Stromal cell of bone marrow (primary cell): ENCODE measurements around the gene ELP4.

ENCODE experiments used
- DNase-seq: peaks from one replicate; pipeline ENCODE4 v3.0.0-alpha.2; 2012; ENCODE audit warnings: low read depth

Gene ELP4

DNA sequence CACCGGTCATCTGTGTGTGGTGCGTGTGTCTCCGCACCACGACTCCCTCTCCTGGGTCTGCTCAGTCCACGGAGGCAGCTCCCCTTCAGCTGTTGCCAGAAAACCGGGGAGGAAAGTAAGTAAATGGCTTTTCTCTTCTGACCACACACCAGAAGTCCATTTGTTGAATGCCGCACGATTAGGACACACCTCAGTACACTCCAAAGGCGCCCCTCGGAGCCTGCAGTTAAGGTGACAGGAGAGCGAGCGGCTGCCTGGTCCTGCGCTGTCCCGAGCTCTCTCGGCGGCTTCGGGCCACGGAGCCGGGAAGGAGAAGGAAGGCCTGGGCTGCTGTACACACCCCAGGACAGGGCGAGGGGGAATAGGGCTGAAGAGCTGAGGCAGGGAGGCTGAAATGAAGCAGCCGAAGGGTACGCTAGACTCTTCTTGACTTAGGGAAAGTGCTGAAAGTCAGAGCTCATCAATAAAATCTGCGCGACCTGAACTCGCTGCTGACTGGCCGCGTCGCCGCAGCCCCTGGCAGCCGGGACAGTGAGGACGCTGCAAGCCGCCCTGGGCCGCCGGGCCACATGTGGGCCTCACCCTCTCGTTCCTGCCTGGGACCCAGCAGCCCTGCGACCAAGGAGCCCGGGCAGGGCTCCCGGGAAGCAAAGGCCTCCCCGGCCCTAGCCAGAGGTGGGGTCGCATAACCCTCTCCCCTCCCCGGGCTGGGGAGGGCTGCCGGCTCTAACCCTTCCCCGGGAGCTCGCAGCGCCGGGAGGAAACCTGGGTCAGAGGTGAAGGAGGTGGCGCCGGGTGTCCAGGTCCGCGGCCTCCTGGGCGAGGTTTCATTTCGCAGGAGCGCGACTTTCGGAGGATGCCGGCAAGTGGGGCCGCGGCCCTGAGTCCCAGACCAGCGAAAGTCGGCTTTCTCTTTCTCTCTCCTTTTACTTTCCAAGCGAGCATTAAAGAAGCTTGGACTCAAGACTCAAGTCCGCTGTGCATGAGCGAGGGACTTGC is 303.1 kb downstream of the ELP4 start:
- DNase-seq: no peak

DNA sequence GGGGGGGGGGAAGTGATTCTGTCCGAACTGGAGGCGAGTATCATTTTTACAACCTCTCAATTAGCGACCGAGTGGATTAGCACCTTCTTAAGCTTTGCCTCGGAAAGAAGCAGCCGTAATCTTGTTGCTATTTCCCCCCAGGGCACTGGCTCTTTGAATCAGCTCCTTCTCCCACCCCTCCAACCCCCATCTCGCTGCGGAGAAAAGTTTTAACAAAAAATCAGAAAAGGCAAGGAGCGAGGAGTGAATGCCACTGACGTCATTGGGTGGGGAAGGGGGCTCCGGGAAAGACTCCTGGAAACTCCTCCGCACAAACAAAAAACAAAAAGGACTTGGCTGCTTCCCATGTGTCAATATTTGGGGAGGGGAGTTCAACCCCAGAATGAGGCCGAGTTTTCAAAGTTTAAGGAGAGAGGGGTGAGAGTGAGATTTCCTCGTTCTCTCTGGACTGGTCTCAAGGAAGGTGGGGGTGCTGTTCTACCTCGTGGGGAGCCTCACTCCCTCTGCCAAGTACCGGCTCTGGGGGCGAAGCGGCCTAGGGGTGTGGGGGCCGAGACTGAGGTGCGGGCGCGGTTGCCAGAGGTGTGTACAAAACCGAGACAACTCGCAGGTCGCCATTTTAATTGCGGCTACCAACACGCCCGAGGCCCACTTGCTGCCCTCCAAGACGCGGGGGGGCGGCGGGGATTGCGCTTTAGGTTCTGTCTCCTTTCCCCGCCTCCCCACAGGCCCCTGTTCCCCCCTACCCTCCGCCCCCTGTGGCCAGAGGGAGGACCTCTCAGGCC is 304.0 kb downstream of the ELP4 start:
- DNase-seq: no peak

DNA sequence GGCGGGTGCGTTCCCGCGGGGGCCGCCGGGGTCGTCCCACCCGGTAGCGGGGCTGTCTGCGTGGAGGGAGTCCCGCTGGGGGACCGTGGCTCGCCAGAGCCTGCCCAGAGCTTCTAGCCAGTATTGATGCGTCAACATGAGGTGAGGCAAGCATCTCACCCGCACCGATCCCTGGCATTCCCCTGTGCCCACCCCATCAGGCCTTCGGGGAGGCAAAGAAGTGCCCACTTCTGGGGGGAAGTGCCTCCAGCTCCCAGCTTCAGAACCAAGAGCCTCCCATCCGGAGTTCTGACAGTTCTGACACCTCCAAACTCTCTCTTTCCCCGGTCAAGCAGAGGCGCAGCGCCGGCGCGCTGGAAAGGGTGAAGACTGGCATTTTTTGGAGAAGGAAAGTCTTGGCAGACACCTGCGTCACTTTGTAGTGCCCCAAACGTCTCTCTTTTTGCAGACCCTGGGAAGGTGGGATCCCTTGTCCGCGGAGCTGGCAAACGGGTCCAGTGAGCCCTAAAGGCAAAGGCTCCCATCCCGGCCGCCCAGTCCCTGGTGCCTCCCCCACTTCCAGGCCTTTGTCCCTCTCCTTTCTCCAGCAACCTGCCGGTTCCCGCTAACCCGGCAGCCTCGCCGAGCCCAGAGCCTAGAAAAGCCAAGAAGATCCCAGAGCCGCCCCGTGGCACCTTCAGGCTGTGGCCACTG is 304.8 kb downstream of the ELP4 start:
- no peak for DNase-seq

DNA sequence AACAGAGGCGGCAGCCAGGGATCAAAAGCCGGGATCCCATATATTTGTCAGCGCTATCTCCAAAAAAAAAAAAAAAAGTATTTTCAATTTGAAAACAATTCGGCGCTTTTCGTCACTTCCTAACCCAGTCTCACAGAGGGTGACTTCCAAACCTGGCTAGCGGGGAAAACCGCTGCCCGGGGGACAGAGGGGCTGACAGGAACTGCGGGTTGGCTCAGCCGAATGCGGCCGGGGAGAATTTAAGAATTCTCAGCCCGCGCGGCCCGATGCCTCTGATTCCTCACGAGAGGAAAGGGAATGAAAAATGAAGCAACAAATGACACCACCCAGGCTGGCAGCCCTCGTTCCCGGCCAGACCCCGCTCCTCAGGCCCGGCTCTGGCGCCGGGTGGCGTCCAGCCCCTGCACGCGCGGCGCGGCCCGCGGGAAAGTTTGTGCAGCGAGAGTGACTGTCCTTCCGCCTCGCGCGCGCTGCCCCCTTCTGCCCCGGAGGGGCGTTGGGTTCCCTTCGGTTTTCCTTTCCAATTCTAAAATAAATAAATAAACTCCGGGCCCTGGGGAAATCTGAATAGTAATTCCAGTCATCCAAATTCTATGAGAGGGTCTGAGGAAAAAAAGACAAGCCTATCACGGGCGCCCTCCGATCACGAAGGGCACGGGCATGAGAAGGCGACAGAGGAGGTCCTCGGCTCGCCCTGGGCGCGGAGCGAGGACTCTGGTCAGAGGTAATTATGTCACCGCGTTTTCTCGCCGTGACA is 306.3 kb downstream of the ELP4 start:
- DNase-seq: no peak

DNA sequence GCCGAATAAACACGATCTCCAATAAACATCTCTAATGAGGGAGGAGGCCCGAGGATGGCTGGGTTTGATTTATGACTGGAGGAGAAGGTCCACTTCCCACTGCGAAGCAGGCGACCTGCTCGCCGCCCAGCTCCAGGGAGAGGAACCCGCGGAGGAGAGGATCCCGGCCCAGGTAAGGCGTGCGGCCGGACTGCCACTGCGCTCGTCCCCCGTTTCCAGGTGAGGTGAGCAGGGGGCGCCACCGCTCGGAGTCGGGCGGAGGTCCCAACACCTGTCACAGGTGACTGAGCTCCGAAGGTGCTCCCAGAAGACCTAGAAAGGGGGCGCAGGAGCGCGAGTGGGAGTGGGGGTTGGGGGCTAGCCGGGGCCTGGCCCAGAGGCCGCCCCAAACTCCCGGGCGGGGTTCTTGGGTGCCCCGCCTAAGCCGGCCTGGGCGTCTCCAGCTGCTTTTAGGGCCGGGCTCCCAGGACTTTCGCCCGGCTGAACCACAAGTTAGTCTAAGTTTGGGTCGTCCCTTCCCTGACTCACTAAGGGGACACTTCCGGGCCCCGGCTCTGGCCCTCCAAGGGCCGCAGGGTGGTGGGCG is 307.0 kb downstream of the ELP4 start:
- DNase-seq: no peak

DNA sequence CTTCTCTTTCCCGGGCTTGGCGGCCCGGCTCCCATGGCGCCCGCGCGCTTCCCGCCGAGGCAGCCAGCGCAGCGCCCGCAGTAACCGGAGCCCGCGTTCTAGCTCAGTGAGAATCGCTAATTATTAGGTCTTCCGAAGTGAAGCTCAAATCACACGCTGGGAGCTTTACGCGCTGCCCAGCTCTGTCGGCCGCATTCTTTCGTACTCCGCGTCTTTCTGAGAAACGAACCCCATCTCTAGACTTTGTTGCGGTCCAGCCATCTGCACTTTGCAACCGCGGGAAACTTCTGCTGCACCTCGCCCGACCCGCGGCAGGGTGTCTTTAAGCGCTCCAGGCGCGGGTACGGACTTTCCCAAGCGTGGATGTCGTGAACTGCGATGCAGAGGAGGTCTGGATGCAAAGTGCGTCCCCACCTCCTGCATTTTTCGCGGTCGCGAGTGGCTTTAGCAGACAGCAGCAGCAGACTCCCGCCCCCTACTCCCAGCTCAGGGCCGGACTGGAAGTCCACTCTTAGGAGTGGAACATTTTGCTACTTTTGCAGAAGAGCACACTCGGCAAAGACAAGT is 307.6 kb downstream of the ELP4 start:
- no peak for DNase-seq

DNA sequence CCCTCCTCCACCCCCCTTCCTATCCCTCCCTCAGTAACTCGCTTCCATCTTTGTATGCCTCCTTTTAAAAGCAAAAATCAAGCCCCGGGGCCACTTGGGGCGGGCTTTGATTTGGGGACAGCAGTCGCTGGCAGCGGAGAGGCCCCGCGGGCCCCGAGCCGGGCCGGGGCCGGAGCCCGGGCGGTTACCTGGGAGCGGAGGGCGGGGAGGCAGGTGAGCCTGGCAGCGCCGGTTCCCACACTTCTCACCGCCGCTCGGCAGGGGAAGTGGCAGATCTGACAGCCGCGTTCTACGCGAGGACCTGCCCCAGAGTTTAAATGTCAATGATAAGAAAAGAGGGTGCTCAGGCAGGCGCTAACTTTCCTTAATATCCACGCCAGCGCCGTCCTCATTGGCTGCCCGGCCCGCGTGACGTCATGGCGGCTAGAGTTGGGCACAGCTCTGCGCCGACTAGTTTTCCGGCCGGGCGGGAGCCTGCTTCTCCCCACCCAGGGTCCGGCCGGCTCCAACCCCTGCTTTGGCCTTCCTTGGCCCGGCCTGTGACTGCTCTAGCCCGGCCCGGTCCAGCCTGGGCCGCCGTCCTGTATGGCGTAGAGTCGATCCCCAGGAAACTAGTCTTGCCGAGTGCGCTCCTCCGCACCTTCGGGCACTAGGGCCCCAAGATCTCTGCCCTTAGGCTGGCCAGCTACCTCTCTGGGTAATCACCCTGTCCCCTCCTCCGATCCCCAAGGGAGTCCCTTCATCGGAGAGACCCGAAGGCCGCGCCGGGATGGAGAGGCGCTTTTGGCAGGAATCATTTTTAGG is 308.3 kb downstream of the ELP4 start:
- no peak for DNase-seq

DNA sequence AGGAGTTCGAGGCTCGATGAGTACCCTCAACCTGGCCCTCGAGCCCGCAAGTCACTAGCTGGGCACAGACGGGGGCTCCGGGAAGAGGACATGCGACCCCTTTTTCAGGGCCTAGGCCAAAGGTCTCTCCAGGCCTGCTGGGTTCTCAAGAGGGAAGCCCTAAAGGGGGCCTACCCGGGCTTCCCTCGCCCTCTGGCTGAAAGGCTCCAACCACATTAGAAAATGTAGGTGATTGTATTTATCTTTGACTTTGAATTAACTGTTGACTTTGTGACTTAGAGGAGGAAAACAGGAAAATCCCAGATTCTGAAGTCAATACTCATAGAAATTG is 308.8 kb downstream of the ELP4 start:
- DNase-seq: no peak

DNA sequence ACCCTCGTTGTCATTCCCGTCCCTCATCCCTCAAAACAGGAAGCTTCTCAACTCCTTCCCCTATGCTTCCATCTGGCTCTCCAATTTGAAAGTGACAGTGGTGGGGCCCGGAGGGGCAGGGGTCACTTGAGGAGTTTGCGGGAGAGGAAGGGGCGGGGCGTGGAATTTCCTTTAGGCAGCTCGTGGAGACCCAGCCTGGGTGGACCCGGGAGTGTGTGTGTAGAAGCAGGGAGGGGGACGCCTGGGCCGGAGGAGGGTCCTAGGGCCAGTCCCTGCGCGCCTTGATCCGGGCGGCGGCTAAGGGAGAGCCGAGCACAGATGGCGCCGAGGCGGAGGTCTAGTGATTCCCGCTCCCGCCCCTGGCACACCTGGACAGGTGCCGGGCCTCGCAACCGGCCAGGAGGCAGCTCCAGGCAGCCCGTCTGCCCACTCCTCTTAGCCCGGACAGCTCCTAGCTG is 309.3 kb downstream of the ELP4 start:
- no peak for DNase-seq

DNA sequence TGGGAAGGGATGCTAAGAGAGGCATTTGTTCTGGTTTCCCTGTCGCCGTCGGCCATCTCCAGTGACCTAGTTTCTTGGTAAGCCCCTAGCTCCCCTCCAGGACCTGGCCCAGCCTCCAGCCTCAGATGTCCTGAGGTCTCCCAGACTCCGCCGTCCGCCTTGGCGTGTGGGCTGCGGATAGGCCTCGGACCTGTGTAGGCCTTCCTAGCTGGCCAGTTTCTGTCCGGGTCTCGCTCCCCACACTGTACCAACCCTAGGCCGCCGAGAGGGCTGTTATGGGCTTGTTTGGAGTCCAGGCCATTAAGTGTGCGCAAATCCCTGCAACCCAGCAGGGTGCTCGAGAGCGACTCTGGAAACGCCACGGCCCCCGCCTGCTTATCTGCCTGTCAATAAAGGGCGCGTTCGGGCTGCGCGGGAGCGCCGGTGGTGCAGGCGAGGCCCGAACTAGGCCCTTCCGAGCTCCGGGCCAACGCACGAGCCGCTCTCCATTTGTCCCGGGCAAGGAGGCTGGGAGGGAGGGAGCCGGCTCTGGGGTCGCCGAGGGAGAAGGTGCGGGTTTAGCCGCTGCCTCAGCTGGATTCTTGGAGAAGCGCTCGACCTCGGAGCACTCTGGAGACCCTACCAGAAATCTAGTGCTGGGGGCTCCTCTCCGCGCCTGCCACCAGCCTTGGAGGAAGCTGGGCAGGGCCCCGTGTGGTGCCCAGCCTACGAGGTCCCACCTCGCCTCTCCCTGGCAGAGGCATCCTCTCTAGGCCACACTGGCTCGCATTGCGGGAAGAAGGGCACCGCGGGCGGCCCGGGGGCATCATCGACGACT is 310.3 kb downstream of the ELP4 start:
- DNase-seq: no peak

DNA sequence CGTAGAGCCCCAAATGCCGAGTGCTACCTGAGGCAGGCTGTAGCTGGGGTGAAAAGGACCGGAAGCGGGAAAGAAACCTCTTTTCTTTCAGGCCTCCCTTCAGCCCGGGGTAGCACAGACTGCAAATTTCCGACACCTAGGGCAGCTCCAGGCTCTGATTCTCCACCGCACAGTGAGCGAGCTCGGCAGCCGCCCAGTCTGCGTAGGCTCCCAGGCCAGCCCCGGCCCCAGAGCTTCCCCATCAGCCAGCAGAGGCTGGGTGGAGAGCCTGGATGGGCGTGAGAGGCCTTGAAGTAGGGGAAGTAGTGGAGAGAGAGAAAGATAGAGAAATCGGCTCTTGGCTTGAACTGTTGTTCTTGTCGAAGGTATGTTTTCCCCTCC is 310.9 kb downstream of the ELP4 start:
- DNase-seq: no peak

DNA sequence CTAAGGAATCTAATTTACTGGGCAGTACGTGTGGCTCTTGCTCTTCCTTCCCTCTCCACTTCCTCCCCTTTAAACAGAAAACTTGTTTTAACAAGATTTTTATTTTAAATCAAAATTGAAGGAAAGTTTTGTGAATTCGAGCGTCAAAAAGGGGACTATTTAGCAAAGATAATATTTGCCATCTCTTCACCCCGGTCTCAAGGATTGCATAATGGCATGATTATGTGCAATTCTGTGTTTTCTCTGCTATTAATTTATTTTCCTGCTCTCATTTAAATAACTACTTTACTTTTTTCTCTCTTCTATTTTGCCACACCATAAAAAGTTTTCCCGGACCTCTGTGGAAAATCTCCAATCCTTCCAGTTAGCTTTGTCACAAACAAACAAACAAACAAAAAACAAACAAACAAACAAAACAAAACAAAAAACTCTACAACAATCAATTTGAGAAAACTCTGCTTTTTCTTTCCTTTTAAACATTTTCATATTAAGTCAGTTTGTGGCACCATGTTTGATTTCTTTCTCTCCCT is 311.7 kb downstream of the ELP4 start:
- no peak for DNase-seq

DNA sequence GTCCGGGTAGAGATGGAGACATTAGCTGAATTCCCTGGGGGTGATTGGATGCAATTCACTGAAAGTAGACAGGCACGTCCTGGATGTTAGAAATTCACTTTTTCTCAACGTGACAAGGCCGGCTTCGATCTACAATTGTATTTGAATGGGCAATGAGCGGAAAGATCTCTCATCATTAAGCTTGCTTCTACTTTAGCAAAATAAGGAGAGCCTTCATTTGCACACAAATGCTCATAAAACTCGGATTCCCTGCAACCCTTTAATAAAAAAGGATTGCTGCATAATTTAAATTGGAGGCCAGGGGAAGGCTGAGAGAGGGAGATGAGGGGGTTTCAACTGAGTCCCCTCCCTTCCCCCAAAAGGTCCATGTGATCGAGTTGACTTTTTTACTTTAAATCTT is 312.2 kb downstream of the ELP4 start:
- no peak for DNase-seq

DNA sequence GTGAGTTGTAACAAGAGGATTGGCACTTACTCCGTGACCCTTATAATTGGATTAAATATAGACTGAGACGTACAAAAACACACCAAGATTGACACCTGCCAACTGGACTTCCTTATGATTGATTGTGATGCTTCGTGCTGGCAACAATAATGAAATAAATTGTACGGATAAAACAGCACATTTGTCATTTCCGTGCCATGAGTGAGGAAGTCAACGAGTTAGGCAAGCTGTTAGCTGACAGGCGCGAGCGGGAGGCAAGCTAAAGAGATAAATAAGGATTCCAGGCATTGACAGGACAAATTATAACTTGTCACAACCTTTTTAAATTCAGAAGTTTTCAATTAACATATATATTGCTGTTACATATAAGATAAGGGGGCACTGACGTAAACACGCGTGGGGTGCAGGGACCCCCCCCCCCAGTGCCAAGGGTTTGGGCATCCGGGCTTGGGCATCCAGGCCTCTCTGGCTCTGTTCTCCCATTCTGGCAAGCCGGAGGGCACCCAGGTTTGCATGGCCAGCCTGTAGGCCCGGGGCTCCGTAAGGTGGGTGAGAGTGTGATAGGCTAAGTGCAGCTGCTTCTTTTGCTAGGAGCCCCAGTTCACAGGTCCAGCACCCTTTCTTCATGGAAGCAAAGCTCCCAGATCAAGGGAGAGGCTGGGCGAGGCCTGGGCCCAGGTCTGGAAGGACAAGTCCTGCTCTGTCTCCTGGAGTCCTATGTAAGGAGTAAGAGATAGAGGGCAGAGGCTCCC is 312.8 kb downstream of the ELP4 start:
- DNase-seq: no peak

DNA sequence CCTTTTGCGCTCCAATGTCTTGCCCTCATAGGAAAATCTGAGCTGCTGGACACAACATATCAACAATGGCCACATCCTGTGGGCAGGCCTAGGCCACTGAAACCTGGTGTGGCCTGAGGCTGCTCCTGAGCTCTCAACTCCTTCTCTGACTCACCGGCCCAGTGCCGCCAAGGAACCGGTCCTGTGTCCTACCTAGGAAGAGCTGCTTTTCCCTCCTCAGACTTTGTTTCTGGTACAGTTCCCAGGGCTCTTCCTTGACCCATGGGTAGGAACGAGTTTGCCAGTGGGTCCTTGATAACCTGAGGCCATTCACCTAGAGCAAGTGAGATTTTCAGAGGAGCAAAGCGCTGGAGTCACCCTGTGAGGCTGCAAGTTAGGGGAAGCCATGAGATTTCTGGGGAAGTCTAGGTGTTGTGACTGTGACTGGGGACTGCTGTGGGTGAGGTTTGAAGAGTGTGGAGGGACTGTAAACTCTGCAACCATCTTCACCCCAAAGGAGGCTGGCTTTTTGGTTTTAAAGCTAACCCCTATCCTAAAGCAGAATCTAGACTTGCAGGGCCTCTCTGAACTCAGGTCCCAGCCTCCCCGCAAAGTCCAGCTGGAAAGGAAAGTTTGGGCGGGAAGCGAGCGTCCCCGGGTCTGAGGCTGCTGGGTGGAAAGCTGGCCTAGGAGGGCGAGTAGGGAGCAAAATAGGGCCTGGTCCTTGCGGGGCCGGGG is 313.5 kb downstream of the ELP4 start:
- DNase-seq: no peak

DNA sequence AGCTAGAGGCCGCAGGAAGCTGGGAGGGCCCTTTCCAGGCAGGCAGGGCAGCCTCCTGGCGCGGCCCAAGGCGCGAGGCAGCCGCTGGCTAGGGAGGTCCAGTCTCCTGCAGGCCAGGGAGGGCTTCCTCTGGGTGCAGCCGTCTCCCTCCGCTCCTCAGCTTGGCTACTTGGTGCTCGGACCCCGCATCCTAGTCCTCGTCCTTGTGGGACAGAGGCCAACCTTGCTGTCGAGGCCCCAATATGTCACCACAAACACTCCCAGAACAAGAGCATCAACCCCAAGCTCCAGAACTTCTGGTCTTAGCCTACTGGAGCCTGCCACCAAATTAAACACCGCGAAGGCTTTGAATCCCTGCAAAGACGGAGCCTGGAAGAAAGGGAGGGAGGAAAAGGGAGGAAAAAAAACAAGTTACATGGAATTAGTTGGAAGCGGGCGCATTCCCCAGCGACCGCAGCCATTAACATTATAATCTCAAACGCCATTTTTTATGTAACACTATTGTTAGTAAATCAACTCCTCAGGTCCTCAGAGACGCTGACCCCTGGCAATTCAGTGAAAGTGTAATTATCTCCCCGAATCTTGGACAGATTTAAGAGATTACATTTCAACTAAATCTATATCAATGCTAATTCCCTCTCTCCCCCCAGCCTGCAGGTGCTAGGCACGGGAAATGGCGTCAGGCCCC is 314.2 kb downstream of the ELP4 start:
- no peak for DNase-seq

DNA sequence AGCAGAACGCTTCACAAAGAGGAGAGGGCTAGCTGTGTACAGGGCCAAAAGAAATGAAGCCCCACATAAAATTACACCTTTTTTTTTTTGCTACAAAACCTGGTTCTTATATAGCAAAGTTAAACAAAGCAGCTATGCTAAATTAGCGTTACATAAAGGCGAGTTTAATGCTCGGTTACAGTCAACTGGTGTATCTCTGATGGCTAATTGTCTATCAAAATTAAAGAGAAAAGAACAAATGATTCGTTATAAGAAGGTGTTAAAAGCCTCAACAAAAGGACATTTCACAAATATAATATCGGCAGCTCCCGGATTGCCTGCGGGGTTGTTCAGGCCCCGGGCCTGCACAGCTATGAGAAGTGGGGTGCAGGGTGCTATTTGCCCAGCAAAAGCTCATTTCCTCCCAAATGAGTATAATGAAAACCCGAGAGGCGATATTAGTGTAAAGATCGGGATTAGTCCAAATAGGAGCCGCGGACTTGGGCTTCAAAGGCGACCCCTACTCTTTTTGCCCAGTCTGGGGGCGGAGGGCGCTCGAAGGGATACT is 314.8 kb downstream of the ELP4 start:
- no peak for DNase-seq
